HEK293T (cell line): Measurements from ENCODE around the gene EXOC6B.

Experiments used
- ARNT ChIP-seq: fragments of 450-650 bp; IDR thresholded peaks from 2 replicates; pipeline ENCODE4 v1.6.1; 2017; ENCODE audit warnings: mild to moderate bottlenecking
- BHLHE40 ChIP-seq: fragments of 450-650 bp; IDR thresholded peaks from 2 replicates; pipeline ENCODE4 v1.6.1; 2016; ENCODE audit warnings: mild to moderate bottlenecking, moderate library complexity, borderline replicate concordance
- ELF4 ChIP-seq: fragments of 450-650 bp; IDR thresholded peaks from 2 replicates; pipeline ENCODE4 v1.6.1; 2017; ENCODE audit warnings: antibody characterized with exemption
- FOXA1 ChIP-seq: fragments of 450-650 bp; IDR thresholded peaks from 2 replicates; pipeline ENCODE4 v1.6.1; 2016; ENCODE audit warnings: mild to moderate bottlenecking
- FOXM1 ChIP-seq: fragments of 450-650 bp; IDR thresholded peaks from 2 replicates; pipeline ENCODE4 v1.6.1; 2017; ENCODE audit warnings: mild to moderate bottlenecking, borderline replicate concordance
- LEF1 ChIP-seq: fragments of 450-650 bp; IDR thresholded peaks from 2 replicates; pipeline ENCODE4 v1.6.1; 2017; ENCODE audit warnings: mild to moderate bottlenecking, borderline replicate concordance
- SP1 ChIP-seq: fragments of 450-650 bp; IDR thresholded peaks from 2 replicates; pipeline ENCODE4 v1.6.1; 2017
- SUZ12 ChIP-seq: fragments of 450-650 bp; IDR thresholded peaks from 2 replicates; pipeline ENCODE4 v1.6.1; 2016; ENCODE audit warnings: mild to moderate bottlenecking
- TARDBP ChIP-seq: fragments of 450-650 bp; IDR thresholded peaks from 2 replicates; pipeline ENCODE4 v1.6.1; 2016
- TF ChIP-seq, protein P1 (sequence below): fragments of 450-650 bp; IDR thresholded peaks from 2 replicates; pipeline ENCODE4 v1.6.1; 2016

DNA sequence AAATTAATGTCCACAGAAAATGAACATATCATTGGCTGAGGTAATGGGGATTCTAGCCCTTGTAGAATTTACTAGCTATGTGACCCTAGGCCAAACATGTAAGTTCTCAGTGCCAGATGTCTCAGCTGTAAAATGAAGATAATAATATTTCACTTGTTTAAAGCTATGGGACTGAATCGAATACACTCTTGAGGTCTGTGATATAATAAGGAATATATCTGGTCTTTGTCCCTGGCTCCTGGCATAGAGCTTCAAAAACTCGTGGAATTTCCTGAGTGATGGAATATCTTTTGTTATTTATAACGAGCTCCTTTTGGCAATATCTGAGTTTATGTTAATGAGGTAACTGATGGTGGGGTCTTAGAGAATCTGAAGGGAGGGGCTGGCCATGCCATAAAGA is 476.8 kb downstream of the EXOC6B start:
- TF ChIP-seq SUZ12 (no peak), BHLHE40 (no peak), SP1 (no peak), LEF1 (no peak), FOXM1 (no peak), ARNT (no peak), ELF4 (no peak), FOXA1 (no peak), TARDBP (no peak)
- TF ChIP-seq, protein P1, sequence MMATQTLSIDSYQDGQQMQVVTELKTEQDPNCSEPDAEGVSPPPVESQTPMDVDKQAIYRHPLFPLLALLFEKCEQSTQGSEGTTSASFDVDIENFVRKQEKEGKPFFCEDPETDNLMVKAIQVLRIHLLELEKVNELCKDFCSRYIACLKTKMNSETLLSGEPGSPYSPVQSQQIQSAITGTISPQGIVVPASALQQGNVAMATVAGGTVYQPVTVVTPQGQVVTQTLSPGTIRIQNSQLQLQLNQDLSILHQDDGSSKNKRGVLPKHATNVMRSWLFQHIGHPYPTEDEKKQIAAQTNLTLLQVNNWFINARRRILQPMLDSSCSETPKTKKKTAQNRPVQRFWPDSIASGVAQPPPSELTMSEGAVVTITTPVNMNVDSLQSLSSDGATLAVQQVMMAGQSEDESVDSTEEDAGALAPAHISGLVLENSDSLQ: no peak
